NCI-H1105 treated with DMSO at 0.1 percent for 48 hours (cell line): ENCODE measurements around the gene MEGF8.
A peak's percentile ranks its signal among the peaks of the same experiment; 100 is the strongest.

Experiments
- DNase-seq: peaks from one replicate; lab custom pipeline; 2025; lab: John Stamatoyannopoulos, UW

MEGF8 gene

DNA sequence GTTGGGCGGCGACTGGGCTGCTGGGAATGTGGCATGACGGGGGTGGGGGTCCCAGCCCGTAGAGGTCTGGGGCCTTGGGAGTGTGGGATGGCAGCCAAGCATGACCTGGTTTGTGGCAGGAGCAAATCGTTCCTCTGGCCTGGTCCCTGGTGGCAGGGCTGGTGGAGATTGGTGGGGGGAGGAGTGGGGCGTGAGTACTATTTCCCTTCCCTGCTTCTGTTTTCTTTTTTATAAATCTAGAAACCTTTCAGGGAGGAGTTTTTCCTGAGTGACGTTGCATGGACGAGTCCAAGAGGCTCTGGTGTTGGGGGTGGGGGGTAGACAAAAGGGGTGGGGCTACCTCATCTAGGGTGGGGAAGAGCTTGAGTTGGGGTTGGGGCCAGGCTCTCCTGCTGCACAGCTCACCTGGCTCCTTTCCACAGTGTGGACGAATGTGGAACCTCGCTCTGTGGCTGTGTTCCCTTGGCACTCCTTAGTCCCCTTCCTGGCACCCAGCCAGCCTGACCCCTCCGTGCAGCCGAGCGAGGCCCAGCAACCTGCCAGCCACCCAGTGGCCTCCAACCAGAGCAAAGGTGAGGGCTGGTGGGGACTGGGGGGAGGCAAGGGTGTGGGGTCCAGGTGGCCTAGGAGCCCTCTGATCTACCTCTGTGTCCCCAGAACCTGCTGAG is 39.0 kb upstream of the MEGF8 start:
- DNase-seq = no peak

DNA sequence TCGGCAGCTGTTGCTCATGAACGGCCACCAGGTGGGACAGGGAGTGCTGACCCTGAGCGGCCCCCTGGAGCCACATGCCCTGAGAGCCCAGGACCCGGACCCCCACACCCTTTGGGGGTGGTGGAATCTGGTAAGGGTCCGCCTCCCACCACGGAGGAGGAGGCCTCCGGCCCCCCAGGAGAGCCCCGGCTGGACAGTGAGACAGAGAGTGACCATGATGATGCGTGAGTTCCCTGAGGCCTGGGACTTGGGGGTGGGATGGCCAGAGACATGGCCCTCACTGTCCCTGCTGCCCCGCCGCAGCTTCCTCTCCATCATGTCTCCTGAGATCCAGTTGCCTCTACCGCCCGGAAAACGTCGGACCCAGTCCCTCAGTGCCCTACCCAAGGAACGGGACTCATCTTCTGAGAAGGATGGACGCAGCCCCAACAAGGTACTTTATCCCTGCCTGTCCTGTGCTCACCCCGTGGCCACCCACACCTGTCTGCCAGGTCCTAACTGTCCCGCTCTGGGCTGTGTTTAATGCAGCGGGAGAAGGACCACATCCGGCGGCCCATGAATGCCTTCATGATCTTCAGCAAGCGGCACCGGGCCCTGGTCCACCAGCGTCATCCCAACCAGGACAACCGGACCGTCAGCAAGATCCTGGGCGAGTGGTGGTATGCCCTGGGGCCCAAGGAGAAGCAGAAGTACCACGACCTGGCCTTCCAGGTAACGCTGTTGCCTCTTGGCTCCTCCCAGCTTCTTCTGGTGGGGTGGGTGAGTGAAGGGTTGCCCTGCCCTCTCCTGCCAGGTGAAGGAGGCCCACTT is 38.2 kb upstream of the MEGF8 start:
- DNase-seq = no peak

DNA sequence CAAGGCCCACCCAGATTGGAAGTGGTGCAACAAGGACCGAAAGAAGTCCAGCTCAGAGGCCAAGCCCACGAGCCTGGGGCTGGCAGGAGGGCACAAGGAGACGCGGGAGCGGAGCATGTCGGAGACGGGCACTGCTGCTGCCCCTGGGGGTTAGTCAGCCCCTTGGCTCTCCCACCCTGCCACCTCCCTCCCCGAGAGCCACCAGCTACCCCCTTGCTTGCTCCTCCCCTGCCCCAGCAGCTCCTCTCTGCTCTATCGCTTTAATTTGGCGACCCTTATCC is 37.7 kb upstream of the MEGF8 start:
- DNase-seq = no peak

DNA sequence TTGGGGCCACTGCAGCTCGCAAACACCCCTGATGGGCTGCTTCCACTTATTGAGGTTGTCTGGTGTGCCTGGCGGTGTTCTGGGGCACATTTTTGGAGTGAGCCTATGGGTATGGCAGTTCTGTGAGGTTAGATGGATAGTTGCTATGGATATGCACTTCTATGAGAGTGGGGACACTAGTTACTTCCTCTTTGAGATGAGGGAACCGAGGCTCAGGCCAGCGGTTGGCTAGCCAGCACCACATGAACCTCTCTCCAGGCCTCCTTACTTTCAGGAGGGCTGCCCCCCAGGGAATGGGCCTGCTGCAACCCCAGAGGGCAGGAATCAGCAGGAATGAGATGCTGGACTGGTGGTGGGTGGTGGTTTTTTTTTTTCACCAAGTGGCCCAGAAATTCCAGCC is 37.0 kb upstream of the MEGF8 start:
- no peak for DNase-seq

DNA sequence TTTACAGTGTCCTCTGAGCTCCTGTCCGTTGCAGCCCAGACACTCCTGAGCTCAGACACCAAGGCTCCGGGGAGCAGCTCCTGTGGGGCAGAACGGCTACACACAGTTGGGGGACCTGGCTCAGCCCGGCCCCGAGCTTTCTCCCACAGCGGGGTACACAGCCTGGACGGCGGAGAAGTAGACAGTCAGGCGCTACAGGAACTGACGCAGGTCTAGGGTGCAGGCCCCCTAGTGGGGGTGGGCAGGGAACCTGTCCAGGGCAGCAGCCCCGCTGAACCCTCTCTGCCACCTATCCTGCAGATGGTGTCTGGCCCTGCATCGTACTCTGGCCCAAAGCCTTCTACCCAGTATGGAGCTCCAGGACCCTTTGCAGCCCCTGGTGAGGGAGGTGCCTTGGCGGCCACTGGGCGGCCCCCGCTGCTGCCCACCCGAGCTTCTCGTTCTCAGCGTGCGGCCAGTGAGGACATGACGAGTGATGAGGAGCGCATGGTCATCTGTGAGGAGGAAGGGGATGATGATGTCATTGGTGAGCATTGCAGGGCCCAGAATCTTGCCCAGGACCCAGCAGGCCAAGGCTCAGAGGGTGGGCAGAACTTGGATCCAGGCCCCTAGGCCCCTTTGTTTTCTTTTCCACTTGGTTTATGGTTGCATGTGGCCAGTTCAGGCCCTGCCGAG is 36.4 kb upstream of the MEGF8 start:
- DNase-seq = no peak

DNA sequence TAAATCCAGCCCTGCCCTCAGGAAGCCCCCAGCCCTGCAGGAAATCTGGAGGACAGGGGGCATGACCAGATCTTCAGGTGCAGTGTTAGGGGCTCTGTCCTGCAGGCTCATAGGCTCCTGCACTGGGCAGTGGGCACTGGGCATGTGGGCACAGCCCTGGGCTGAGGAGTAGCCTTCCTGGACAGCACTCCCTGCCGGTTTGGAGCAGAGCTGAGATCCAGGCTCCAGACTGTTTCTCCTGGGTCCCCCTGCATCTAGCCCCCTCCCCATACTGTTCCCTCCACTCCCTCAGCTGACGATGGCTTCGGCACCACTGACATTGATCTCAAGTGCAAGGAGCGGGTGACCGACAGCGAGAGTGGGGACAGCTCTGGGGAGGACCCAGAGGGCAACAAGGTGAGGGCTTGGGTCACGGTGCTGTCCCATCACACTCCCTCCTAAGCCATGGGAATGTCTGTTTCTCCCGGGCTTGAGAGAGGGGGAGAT is 35.8 kb upstream of the MEGF8 start:
- DNase-seq = no peak

DNA sequence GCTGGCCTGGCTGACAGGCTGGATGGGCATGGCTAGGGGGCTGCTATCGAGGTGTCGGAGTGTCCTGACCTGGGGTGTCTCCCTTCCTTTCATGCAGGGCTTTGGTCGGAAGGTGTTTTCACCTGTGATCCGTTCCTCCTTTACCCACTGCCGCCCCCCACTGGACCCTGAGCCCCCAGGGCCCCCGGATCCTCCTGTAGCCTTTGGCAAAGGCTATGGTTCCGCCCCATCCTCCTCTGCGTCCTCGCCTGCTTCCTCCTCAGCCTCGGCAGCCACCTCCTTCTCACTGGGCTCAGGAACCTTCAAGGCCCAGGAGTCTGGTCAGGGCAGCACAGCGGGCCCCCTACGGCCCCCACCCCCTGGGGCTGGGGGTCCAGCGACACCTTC is 35.3 kb upstream of the MEGF8 start:
- DNase-seq = no peak

DNA sequence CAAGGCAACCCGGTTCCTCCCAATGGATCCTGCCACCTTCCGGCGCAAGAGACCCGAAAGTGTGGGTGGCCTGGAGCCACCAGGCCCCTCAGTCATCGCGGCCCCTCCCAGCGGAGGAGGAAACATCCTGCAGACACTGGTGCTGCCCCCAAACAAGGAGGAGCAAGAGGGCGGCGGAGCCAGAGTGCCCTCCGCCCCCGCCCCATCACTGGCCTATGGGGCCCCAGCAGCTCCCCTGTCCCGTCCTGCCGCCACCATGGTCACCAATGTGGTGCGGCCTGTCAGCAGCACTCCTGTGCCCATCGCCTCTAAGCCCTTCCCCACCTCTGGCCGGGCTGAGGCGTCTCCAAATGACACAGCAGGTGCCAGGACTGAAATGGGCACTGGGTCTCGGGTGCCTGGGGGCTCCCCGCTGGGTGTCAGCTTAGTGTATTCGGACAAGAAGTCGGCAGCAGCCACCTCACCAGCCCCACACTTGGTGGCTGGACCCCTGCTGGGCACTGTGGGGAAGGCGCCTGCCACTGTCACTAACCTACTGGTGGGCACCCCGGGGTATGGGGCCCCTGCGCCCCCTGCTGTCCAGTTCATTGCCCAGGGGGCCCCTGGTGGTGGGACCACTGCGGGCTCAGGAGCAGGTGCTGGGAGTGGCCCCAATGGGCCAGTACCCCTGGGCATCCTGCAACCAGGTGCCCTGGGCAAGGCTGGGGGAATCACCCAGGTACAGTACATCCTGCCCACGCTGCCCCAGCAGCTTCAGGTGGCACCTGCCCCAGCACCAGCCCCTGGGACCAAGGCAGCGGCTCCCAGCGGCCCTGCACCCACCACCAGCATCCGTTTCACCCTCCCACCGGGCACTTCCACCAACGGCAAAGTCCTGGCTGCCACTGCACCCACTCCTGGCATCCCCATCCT is 34.7 kb upstream of the MEGF8 start:
- no peak for DNase-seq

DNA sequence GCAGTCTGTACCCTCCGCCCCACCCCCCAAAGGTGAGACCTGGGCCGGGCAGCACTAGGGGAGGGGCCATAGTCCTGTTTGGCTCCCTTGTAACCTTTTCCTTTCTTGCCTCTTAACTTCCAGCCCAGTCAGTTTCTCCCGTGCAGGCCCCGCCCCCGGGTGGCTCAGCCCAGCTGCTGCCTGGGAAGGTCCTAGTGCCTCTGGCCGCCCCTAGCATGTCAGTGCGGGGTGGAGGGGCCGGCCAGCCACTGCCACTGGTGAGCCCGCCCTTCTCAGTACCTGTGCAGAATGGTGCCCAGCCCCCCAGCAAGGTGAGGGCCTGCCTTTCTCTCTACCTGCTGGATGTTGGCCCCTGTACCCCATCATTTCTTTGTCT is 34.0 kb upstream of the MEGF8 start:
- no peak for DNase-seq

DNA sequence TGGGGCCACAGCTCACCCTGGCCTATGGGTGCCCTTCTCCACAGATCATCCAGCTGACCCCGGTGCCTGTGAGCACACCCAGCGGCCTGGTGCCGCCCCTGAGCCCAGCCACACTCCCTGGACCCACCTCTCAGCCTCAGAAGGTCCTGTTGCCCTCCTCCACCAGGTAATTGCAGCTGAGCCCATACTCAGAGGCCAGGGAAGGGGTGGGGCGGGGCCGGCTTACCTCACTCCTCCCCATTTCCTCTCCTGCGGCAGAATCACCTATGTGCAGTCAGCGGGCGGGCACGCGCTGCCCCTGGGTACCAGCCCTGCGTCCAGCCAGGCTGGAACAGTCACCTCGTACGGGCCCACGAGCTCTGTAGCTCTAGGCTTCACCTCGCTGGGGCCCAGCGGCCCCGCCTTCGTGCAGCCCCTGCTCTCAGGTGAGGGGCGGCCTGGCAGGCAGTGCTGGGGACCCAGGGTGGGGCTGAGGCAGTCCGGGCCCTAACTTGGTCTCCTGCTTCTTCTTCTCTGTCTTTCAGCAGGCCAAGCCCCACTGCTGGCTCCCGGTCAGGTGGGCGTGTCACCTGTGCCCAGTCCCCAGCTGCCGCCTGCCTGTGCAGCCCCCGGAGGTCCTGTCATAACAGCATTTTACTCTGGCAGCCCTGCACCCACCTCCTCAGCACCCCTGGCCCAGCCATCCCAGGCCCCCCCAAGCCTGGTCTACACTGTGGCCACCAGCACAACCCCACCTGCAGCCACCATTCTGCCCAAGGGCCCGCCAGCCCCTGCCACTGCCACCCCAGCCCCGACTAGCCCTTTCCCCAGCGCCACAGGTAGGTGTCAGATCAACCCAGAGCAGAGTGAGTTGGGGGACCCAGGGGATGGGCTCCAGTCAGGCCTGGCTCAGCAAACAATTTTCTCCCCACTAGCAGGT is 33.1 kb upstream of the MEGF8 start:
- DNase-seq = no peak

DNA sequence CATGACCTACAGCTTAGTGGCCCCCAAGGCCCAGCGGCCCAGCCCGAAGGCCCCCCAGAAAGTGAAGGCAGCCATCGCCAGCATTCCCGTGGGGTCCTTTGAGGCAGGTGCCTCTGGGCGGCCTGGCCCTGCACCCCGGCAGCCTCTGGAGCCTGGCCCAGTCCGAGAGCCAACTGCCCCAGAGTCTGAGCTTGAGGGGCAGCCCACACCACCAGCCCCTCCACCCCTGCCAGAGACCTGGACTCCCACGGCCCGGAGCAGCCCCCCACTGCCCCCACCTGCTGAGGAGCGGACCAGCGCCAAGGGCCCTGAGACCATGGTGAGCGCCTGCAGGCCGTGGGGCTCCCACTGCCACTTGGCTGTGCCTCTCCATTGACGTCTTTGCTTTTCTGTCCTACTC is 32.5 kb upstream of the MEGF8 start:
- DNase-seq = no peak

DNA sequence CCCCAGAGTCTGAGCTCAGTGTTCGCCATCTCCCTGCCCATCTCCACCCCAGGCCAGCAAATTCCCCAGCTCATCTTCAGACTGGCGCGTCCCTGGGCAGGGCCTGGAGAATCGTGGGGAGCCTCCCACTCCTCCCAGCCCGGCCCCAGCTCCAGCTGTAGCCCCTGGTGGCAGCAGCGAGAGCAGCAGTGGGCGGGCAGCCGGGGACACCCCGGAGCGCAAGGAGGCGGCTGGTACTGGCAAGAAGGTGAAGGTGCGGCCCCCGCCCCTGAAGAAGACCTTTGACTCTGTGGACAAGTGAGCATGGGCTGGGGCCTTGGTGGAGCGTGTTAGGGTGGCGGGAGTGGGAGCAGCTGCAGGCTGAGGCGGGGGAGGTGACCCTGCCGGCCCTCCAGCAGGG is 31.9 kb upstream of the MEGF8 start:
- DNase-seq = no peak

DNA sequence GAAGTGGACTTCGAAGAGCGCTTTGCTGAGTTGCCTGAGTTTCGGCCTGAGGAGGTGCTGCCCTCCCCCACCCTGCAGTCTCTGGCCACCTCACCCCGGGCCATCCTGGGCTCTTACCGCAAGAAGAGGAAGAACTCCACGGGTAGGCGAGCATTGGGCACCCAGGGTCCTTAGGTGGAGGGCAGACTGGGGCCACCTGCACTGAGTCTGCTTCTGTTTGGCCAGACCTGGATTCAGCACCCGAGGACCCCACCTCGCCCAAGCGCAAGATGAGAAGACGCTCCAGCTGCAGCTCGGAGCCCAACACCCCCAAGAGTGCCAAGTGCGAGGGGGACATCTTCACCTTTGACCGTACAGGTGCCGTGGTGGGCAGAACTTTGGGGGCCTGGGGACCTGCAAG is 31.5 kb upstream of the MEGF8 start:
- DNase-seq = no peak

DNA sequence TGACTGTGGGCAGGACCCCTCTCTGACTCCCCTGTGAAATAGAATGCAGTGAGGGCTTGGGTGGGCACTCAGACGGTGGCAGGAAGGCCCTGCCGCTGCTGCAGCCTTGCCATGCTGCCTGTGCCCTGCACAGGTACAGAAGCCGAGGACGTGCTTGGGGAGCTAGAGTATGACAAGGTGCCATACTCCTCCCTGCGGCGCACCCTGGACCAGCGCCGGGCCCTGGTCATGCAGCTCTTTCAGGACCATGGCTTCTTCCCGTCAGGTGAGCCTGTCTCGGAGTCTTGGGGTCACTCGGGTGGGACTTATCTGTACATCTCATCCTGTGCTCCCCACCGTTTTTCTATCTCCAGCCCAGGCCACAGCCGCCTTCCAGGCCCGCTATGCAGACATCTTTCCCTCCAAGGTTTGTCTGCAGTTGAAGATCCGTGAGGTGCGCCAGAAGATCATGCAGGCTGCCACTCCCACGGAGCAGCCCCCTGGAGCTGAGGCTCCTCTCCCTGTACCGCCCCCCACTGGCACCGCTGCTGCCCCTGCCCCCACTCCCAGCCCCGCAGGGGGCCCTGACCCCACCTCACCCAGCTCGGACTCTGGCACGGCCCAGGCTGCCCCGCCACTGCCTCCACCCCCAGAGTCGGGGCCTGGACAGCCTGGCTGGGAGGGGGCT is 30.8 kb upstream of the MEGF8 start:
- no peak for DNase-seq

DNA sequence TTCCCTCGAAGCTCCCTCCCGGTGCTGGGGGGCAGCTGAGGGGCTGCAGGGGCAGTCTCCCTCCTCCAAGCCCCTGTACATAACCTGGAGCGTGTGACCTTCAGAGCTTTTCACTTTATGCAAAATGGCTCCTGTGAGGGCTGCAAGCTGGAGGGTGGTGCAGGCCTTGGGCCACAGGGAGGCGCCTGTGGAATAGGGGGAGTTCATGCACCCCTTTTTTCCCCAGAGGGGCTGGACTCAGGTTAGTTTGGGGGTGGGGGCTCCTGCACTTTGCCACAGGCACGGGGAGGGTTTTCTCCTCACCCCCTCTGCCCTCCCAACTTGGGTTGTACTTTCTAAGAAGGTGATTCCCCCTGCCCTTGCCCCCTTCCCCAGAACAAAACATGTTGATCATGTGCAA is 30.1 kb upstream of the MEGF8 start:
- no peak for DNase-seq

DNA sequence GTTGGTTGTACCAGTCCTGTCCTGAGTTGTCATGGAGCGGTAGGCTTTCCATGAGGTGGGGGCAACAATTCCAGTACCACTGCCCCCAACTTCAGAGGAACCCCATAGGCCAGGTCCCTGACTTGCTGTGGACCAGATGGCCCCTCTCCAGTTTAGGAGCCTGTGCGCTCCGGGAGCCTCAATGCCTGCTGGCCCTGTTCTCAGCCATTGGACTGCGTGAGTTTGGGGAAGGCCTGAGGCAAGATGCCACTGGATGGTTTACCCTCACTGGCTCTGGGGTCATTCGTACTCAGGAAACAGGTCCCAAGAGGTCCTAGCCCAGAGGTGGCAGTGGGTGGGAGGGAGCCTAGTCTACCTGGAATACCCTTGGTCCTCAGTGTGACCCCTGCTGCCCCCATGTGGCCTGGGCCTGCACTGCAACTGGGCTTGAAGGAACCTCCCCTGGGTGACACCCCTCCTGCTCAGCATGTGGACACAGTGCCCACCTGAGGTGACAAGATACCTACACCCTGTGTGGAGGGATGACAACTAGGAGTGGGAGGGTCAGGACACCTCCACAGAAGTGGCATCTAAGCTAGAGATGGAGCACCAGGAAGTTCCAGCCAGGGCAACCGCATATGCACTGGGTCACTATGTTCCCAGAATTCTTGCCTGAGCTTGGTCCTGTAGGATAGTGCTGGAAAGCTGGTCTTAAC is 29.5 kb upstream of the MEGF8 start:
- peak; percentile 62 for DNase-seq

DNA sequence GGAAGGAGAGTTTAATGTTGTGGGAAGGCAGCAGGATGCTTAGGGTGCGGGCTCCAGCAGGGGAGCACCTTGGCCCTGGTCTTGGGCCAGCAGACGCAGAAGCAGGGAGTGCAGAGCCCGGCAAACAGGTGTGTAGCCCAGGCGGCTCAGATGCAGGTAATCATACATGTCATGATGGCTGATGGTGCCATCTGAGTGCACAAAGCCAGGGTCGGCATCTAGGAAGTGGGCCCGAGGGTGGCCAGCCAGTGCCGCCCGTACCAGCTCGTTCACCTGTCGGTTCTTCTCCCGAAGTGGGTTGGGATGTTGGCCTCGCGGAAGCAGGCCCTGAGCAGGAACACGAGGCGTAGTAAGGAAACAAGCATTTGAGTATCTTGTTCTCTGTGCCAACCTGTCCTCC is 28.4 kb upstream of the MEGF8 start:
- DNase-seq = no peak

DNA sequence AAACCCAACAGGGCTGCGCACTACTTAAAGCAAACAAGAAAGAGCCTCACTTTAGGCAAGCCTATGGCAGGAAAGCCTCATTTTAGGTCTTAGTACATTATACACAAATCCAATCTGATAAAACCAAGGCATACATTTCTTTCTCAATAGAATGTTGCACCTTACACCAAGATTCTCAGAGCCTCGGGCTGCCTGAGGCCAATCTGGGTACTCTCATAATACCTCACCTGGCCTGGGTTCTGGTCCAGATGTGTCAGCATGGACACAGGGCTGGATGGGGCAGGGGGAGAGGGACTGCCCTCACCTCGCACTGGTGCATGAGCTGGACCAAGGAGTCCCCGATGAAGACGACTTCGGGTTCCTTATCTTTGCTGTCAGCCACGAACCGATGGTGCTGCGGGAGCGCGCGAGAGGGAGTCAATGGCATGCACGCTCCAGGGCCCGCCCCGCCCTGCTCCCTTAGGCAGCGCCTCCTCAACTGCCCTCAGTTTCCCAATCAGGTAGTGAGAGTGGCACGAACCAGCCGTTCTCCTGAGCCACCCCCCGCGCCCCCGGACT is 23.7 kb upstream of the MEGF8 start, which contains the start of gene PRR19:
Gene PRR19, plus strand, starts transcription at position 487 of the 558 bp plus-strand sequence. CDS start 7,453 bp downstream, outside the sequence.
- DNase-seq = no peak

DNA sequence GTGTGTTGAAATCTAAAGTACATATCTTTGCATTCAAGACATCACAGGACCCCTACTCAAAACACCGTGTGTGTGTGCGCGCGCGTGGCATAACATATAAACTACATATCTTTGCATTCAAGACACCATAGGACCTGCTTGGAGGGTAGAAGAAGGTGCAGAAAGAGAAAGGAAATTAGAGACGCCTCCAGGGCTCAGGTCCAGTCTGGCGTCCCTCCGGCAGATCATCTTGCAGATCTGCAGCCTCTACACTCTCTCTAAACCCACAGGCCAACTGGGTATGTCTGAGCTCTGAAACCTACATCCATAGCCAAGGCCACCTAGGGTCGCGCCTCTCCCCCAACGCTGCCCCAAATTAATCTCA is 22.4 kb upstream of the MEGF8 start:
- no peak for DNase-seq

DNA sequence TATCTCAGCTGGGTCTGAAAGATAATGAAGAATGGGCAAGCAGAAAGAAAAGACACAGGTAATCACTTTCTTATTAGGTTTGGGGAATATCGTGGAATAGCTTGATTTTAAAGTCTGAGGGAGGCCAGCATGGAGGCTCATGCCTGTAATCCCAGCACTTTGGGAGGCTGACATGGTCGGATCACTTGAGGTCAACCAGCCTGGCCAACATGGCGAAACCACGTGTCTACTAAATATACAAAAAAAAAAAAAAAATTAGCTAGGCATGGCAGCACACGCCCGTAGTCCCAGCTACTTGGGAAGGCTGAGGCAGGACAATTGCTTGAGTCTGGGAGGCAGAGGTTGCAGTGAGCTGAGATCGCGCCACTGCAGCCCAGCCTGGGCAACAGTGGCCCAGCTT is 21.6 kb upstream of the MEGF8 start:
- no peak for DNase-seq
